ENCODE data around the gene NRCAM.

GRCh38 chr7:108254259-108254658 is 202.0 kb downstream of the NRCAM start:
- TF ChIP-seq CTCF (IDR thresholded peaks at IDR 0.05) (no peak), POLR2A (IDR thresholded peaks at IDR 0.05) (no peak)
